ENCODE measurements around the gene NRP2.

- TF ChIP-seq POLR2A (IDR thresholded peaks at IDR 0.05) (no peak), CTCF (IDR thresholded peaks at IDR 0.05 in 4 of 5, conservative IDR thresholded peaks at IDR 0.05 in 1 of 5) (no peak)
Observed at GRCh38 chr2:205658068-205658467, 24.2 kb upstream of the NRP2 start.

Measured in gastrocnemius medialis (tissue), 4 donors.